Measurements from ENCODE around the gene ANGPTL8. TPM values are rescaled to one million over a fixed set of nuclear protein-coding genes. Genes with fewer than 3 reads are reported as not detected.

ANGPTL8 gene
- total RNA-seq, 1 experiment from 2014 or later = not detected

- TF ChIP-seq ZNF281 (CRISPR knock-in tag; IDR thresholded peaks at IDR 0.05) (no peak), USF1 (CRISPR knock-in tag; IDR thresholded peaks at IDR 0.05) (no peak), PRRX2 (CRISPR knock-in tag; IDR thresholded peaks at IDR 0.05) (no peak), ZMAT4 (CRISPR knock-in tag; IDR thresholded peaks at IDR 0.05) (no peak), ERG (CRISPR knock-in tag; IDR thresholded peaks at IDR 0.05) (no peak), MLX (CRISPR knock-in tag; IDR thresholded peaks at IDR 0.05) (no peak), USF2 (CRISPR knock-in tag; IDR thresholded peaks at IDR 0.05) (no peak)
Observed at GRCh38 chr19:11192957-11193939, 46.2 kb upstream of the ANGPTL8 start (continued).

GRCh38 chr19:11194173-11194572 is 45.2 kb upstream of the ANGPTL8 start:
- CTCF ChIA-PET = no interaction called here
- Mint-ChIP-seq H3K9me3 (no peaks in the 10 kb centered on the region), H3K36me3 (peaks cover 11% of the 10 kb centered on the region), H3K27me3 (ENCODE audit: low read depth) (no peaks in the 10 kb centered on the region), H3K4me3 (no peak overlapping the region), H3K27ac (no peak overlapping the region), H3K4me1 (peaks cover 10% of the 10 kb centered on the region)
- POLR2A ChIA-PET = no interaction called here
- ATAC-seq (no peak), DNase-seq (ENCODE audit: low spot score) (no peak)
- no peak for TF ChIP-seq NR1H2 (CRISPR knock-in tag; IDR thresholded peaks at IDR 0.05)
- no peak for TF ChIP-seq PRDM15 (CRISPR knock-in tag; IDR thresholded peaks at IDR 0.05)
- TF ChIP-seq NR2C2 (CRISPR knock-in tag; IDR thresholded peaks at IDR 0.05) = no peak
